Endothelial cell of umbilical vein (primary cell): Measurements from ENCODE around the gene ACKR3. TPM values are rescaled to one million over a fixed set of nuclear protein-coding genes. Genes with fewer than 3 reads are reported as not detected.

ENCODE experiments used
- BruUV-seq: library from RNA; stranded (reverse); fragments of 400-500 nt; replicated peaks from 2 replicates; lab custom pipeline; 2021; lab: Mats Ljungman, UMichigan
- CTCF ChIA-PET: fragments of 300-600, 350-600 bp; sonication (Branson Sonifier 250); formaldehyde crosslinking; loops from one replicate; lab custom pipeline; 2021; ENCODE audit warnings: antibody characterized with exemption, inconsistent platforms; lab: Charles Lee
- POLR2A ChIA-PET: fragments of 300-600, 350-600 bp; sonication (Branson Sonifier 250); formaldehyde crosslinking; loops from one replicate; lab custom pipeline; 2021; ENCODE audit warnings: antibody characterized with exemption, inconsistent platforms; lab: Charles Lee
- DNase-seq: peaks from one replicate; pipeline ENCODE4 v3.0.0-alpha.2; 2011; ENCODE audit warnings: low read depth, low spot score
- FAIRE-seq: peaks from 2 replicates; lab custom pipeline; 2011; peaks lifted over from hg19 to GRCh38; lab: Jason Lieb, UNC
- H2AFZ ChIP-seq: 2 replicates; pipeline ENCODE4 v1.6.0; 2012; ENCODE audit warnings: low read depth, low read length, control low read depth, inconsistent platforms
- H3K27ac ChIP-seq: 2 replicates; pipeline ENCODE4 v1.5.1; 2011; ENCODE audit warnings: low read depth, mild to moderate bottlenecking, control low read depth, low read length, moderate library complexity; ENCODE audit not compliant: insufficient read depth
- H3K27me3 ChIP-seq, 2 experiments: 2 replicates each; pipeline versions ENCODE4 v1.6.0 to v1.6.1; 2011; ENCODE audit warnings: low read length in 2 of 2, mixed read lengths in 1 of 2; ENCODE audit not compliant: control insufficient read depth in 2 of 2, insufficient read depth in 2 of 2
- H3K36me3 ChIP-seq, 2 experiments: 2 replicates in 1 of 2; 3 replicates in 1 of 2; pipeline ENCODE4 v1.5.1; 2011; ENCODE audit warnings: low read length in 2 of 2, mild to moderate bottlenecking in 1 of 2, moderate library complexity in 1 of 2; ENCODE audit not compliant: control insufficient read depth in 2 of 2, insufficient read depth in 2 of 2; ENCODE audit errors: extremely low read depth in 1 of 2
- H3K4me1 ChIP-seq: 3 replicates; pipeline ENCODE4 v1.5.1; 2011; ENCODE audit warnings: mild to moderate bottlenecking, low read length; ENCODE audit not compliant: control insufficient read depth, insufficient read depth; ENCODE audit errors: extremely low read depth
- H3K4me2 ChIP-seq: 2 replicates; pipeline ENCODE4 v1.6.1; 2011; ENCODE audit warnings: low read length, control low read depth, mixed read lengths; ENCODE audit not compliant: insufficient read depth
- H3K4me3 ChIP-seq, 3 experiments: fragments of 200-600 bp in 1 of 3; sonication (generic), shearing (Covaris generic) in 1 of 3; replicated peaks in 1 of 3; 2 replicates each; pipeline ENCODE4 v1.5.1; 2011 to 2016; ENCODE audit warnings: control low read depth in 3 of 3, low read length in 3 of 3, mild to moderate bottlenecking in 2 of 3, inconsistent platforms in 1 of 3, low read depth in 1 of 3, moderate library complexity in 1 of 3; ENCODE audit not compliant: insufficient read depth in 1 of 3
- H3K79me2 ChIP-seq: 2 replicates; pipeline ENCODE4 v1.6.0; 2012; ENCODE audit warnings: low read length, inconsistent platforms; ENCODE audit not compliant: control insufficient read depth, insufficient read depth
- H3K9ac ChIP-seq: replicated peaks from 2 replicates; pipeline ENCODE3; 2011; ENCODE audit warnings: low read length, control low read depth; ENCODE audit not compliant: insufficient read depth; ENCODE audit errors: extremely low read depth
- H3K9me1 ChIP-seq: replicated peaks from 3 replicates; pipeline ENCODE4 v1.6.0; 2011; ENCODE audit warnings: mild to moderate bottlenecking, low read length; ENCODE audit not compliant: control insufficient read depth, insufficient read depth; ENCODE audit errors: extremely low read depth
- H3K9me3 ChIP-seq: replicated peaks from 2 replicates; pipeline ENCODE4 v1.5.1; 2012; ENCODE audit warnings: low read length, inconsistent platforms; ENCODE audit not compliant: control insufficient read depth, insufficient read depth
- H4K20me1 ChIP-seq: replicated peaks from 2 replicates; pipeline ENCODE3; 2011; ENCODE audit warnings: mild to moderate bottlenecking, low read length; ENCODE audit not compliant: control insufficient read depth, insufficient read depth; ENCODE audit errors: extremely low read depth
- CTCF ChIP-seq, 2 donors: IDR thresholded peaks; 1 replicate in 1 of 2; 2 replicates in 1 of 2; pipeline ENCODE4 v1.5.1; 2011; ENCODE audit warnings: low read length in 2 of 2, mild to moderate bottlenecking in 2 of 2, moderate library complexity in 2 of 2, control low read depth in 1 of 2, inconsistent platforms in 1 of 2, low read depth in 1 of 2; ENCODE audit not compliant: insufficient read depth in 1 of 2; ENCODE audit errors: extremely low read depth in 1 of 2
- EZH2 ChIP-seq: IDR thresholded peaks from 2 replicates; pipeline ENCODE4 v1.6.1; 2012; ENCODE audit warnings: borderline replicate concordance, low read depth, mild to moderate bottlenecking, moderate library complexity, low read length, inconsistent platforms; ENCODE audit not compliant: severe bottlenecking
- FOS ChIP-seq: IDR thresholded peaks from 2 replicates; pipeline ENCODE4 v1.6.1; 2011; ENCODE audit warnings: mild to moderate bottlenecking, low read length, moderate library complexity, borderline replicate concordance; ENCODE audit not compliant: insufficient read depth
- GATA2 ChIP-seq: IDR thresholded peaks from 2 replicates; pipeline ENCODE4 v1.7.0; 2011; ENCODE audit warnings: low read depth, mild to moderate bottlenecking, moderate library complexity, mixed read lengths, low read length; ENCODE audit not compliant: insufficient read length, insufficient read depth
- JUN ChIP-seq: IDR thresholded peaks from 2 replicates; pipeline ENCODE4 v1.6.1; 2011; ENCODE audit warnings: borderline replicate concordance, low read depth; ENCODE audit not compliant: insufficient read length, insufficient read depth
- MAX ChIP-seq: IDR thresholded peaks from 2 replicates; pipeline ENCODE4 v1.6.1; 2011; ENCODE audit not compliant: insufficient read depth, insufficient read length
- MYC ChIP-seq: IDR thresholded peaks from one replicate; pipeline ENCODE4 v1.6.1; 2011; ENCODE audit warnings: mild to moderate bottlenecking, low read depth, low read length
- POLR2A ChIP-seq: IDR thresholded peaks from 2 replicates; pipeline ENCODE4 v1.6.1; 2012; ENCODE audit warnings: low read depth, mild to moderate bottlenecking, control low read depth, low read length
- POLR2AphosphoS5 ChIP-seq: IDR thresholded peaks from 2 replicates; pipeline ENCODE4 v1.6.1; 2012; ENCODE audit warnings: low read depth, mild to moderate bottlenecking, control low read depth, low read length, moderate library complexity; ENCODE audit not compliant: insufficient read depth
- dilution Hi-C: fragments of 300-500 bp; cut with MboI; formaldehyde crosslinking; loops from one replicate; pipeline ENCODE4 v1.15.0; 2019; ENCODE audit warnings: low sequenced_read_pairs; ENCODE audit not compliant: extremely low pct_ligation_motif_present
- intact Hi-C: fragments of 100-400 bp; cut with micrococcal nuclease; formaldehyde crosslinking; loops from one replicate; pipeline ENCODE4 v1.10.0; 2022
- polyA plus RNA-seq, 4 experiments: library from polyadenylated mRNA; depleted of rRNA in 3 of 4; stranded (reverse) in 3 of 4; unstranded in 1 of 4; fragments of >200 nt; gene quantifications; 2 replicates each; pipeline versions ENCODE4 v1.2.1 to v1.2.3, GENCODE V29; 2011 to 2012; ENCODE audit warnings: missing spikeins in 1 of 4
- total RNA-seq: library from RNA; stranded (reverse); gene quantifications from 2 replicates; pipeline ENCODE4 v1.2.3, GENCODE V29; 2021

ACKR3 gene
- total and polyA plus RNA-seq, 2 donors (not counting 3 experiments of a cell fraction or from before 2014, with no cell fraction given) = 31.1 to 428 TPM

GRCh38 chr2:236619910-236620612 is 50.4 kb downstream of the ACKR3 start:
- Histone ChIP-seq H3K9ac (no peak overlapping the region), H3K36me3 (no peaks in the 10 kb centered on the region), H3K27ac (no peak overlapping the region), H3K27me3 (no peaks in the 10 kb centered on the region), H4K20me1 (no peaks in the 10 kb centered on the region), H3K79me2 (no peaks in the 10 kb centered on the region), H3K9me1 (no peaks in the 10 kb centered on the region), H3K4me1 (no peaks in the 10 kb centered on the region), H3K4me2 (no peak overlapping the region), H3K9me3 (no peaks in the 10 kb centered on the region), H3K4me3 (no peak overlapping the region), H2AFZ (no peak overlapping the region)
- dilution Hi-C loops = no loop called here
- POLR2A ChIA-PET = no interaction called here
- CTCF ChIA-PET = interaction anchor here (1.0 kb wide), 1 partner anchor 13 kb away, joined by 3 read pairs; no protein-coding TSS in a partner anchor
- BruUV-seq = no TSS peak
- intact Hi-C loops = no loop called here
- FAIRE-seq = no peak
- DNase-seq = no peak
- no peak for TF ChIP-seq CTCF (IDR thresholded peaks at IDR 0.05; ENCODE audit: extremely low read depth in 1 of 2, insufficient read depth in 1 of 2, low read depth in 1 of 2, low read length in 2 of 2)
- TF ChIP-seq EZH2 = no peak
- TF ChIP-seq FOS = no peak
- TF ChIP-seq JUN = no peak
- no peak for TF ChIP-seq MYC
- TF ChIP-seq POLR2AphosphoS5 = no peak
- TF ChIP-seq POLR2A = no peak
- TF ChIP-seq GATA2 = no peak
- TF ChIP-seq MAX = no peak
